ENCODE measurements around the gene KRT23.

Gene KRT23

DNA sequence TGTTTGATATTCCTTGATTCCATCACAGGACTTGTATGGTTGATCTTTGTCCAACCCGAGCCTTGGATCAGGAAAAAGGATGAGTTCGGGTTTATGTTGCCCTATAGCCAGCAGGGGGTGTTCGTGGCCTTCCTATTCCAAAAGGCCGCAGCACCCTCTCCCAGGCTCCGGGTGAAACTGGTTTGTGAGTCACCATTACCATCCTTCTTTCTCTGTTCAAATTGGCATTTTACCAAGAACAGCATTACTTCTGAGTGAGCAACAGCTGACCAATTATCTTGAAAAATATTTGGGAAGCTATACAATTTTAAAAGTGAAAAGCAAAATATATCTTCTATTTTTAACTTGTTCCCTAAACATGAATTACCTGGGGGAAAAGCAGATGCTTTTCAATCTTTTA lies 28.1 kb downstream of the KRT23 start:
- H3K9me3 ChIP-seq (replicated peaks; ENCODE audit: low read length), result no peaks in the 10 kb centered on the region
- no peak overlapping the region for H3K4me3 ChIP-seq (ENCODE audit: low read length)
- H3K4me1 ChIP-seq (ENCODE audit: control insufficient read depth, insufficient read depth, low read length), result peaks cover 51% of the 10 kb centered on the region
- peak overlapping the region; percentile 47 for H3K4me2 ChIP-seq (ENCODE audit: low read length)
- H3K27me3 ChIP-seq (ENCODE audit: control insufficient read depth, insufficient read depth, low read length), result no peaks in the 10 kb centered on the region
- peak overlapping the region; percentile 84 for H3K9ac ChIP-seq (ENCODE audit: low read depth, low read length)
- H3K36me3 ChIP-seq (ENCODE audit: insufficient read depth, low read length), result no peaks in the 10 kb centered on the region

GRCh38 chr17:40906613-40907012 lies 30.8 kb downstream of the KRT23 start:
- peaks cover 55% of the 10 kb centered on the region for H3K4me1 ChIP-seq (ENCODE audit: control insufficient read depth, insufficient read depth, low read length)
- no peak overlapping the region for H3K4me2 ChIP-seq (ENCODE audit: low read length)
- H3K4me3 ChIP-seq (ENCODE audit: low read length), result no peak overlapping the region
- no peaks in the 10 kb centered on the region for H3K9me3 ChIP-seq (replicated peaks; ENCODE audit: low read length)
- no peak overlapping the region for H3K9ac ChIP-seq (ENCODE audit: low read depth, low read length)
- no peaks in the 10 kb centered on the region for H3K36me3 ChIP-seq (ENCODE audit: insufficient read depth, low read length)
- no peaks in the 10 kb centered on the region for H3K27me3 ChIP-seq (ENCODE audit: control insufficient read depth, insufficient read depth, low read length)

- Histone ChIP-seq H3K27me3 (ENCODE audit: control insufficient read depth, insufficient read depth, low read length) (no peaks in the 10 kb centered on the region), H3K9me3 (replicated peaks; ENCODE audit: low read length) (no peaks in the 10 kb centered on the region), H3K36me3 (ENCODE audit: insufficient read depth, low read length) (no peaks in the 10 kb centered on the region), H3K9ac (ENCODE audit: low read depth, low read length) (no peak overlapping the region), H3K4me3 (ENCODE audit: low read length) (no peak overlapping the region), H3K4me1 (ENCODE audit: control insufficient read depth, insufficient read depth, low read length) (peaks cover 45% of the 10 kb centered on the region), H3K4me2 (ENCODE audit: low read length) (no peak overlapping the region)
These were observed 32.1 kb downstream of the KRT23 start for GRCh38 chr17:40905370-40905769.

GRCh38 chr17:40903129-40903847 lies 34.2 kb downstream of the KRT23 start:
- Histone ChIP-seq H3K27me3 (ENCODE audit: control insufficient read depth, insufficient read depth, low read length) (no peaks in the 10 kb centered on the region), H3K4me1 (ENCODE audit: control insufficient read depth, insufficient read depth, low read length) (peaks cover 29% of the 10 kb centered on the region), H3K4me3 (ENCODE audit: low read length) (peak overlapping the region; percentile 31), H3K36me3 (ENCODE audit: insufficient read depth, low read length) (no peaks in the 10 kb centered on the region), H3K9me3 (replicated peaks; ENCODE audit: low read length) (no peaks in the 10 kb centered on the region), H3K9ac (ENCODE audit: low read depth, low read length) (peak overlapping the region; percentile 55), H3K4me2 (ENCODE audit: low read length) (peak overlapping the region; percentile 73)

- Histone ChIP-seq H3K36me3 (ENCODE audit: insufficient read depth, low read length) (no peaks in the 10 kb centered on the region), H3K9me3 (replicated peaks; ENCODE audit: low read length) (no peaks in the 10 kb centered on the region), H3K4me1 (ENCODE audit: control insufficient read depth, insufficient read depth, low read length) (peaks cover 26% of the 10 kb centered on the region), H3K4me2 (ENCODE audit: low read length) (peak overlapping the region; percentile 73), H3K4me3 (ENCODE audit: low read length) (peak overlapping the region; percentile 41), H3K27me3 (ENCODE audit: control insufficient read depth, insufficient read depth, low read length) (no peaks in the 10 kb centered on the region), H3K9ac (ENCODE audit: low read depth, low read length) (peak overlapping the region; percentile 55)
These were observed 34.9 kb downstream of the KRT23 start for GRCh38 chr17:40902498-40902897.

DNA sequence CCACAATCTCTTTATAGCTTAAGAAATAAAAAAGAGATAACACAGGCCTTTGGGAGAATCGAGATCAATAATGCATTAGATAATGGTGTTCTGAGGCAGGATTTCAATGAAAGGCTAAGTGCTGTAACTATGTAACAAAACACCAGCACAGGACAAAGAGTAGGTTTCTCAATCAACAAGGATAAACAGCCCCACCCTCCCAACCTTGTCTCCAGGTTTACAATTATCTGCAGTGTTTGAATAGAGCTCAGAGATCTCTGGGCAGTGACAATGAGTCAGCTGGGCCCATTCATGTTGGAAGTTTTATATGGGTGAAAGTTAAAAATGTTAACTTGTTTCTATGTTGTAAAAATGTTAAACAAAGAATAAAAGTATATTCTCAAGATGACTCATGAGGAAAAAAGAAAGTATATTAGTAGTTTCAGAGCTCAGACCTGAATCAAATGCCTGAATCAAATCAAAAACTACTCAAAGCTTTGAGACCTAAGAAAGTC lies 35.4 kb downstream of the KRT23 start:
- Histone ChIP-seq H3K9ac (ENCODE audit: low read depth, low read length) (peak overlapping the region; percentile 55), H3K9me3 (replicated peaks; ENCODE audit: low read length) (no peaks in the 10 kb centered on the region), H3K4me2 (ENCODE audit: low read length) (peak overlapping the region; percentile 73), H3K27me3 (ENCODE audit: control insufficient read depth, insufficient read depth, low read length) (no peaks in the 10 kb centered on the region), H3K36me3 (ENCODE audit: insufficient read depth, low read length) (no peaks in the 10 kb centered on the region), H3K4me3 (ENCODE audit: low read length) (peak overlapping the region; percentile 41), H3K4me1 (ENCODE audit: control insufficient read depth, insufficient read depth, low read length) (peaks cover 26% of the 10 kb centered on the region)

DNA sequence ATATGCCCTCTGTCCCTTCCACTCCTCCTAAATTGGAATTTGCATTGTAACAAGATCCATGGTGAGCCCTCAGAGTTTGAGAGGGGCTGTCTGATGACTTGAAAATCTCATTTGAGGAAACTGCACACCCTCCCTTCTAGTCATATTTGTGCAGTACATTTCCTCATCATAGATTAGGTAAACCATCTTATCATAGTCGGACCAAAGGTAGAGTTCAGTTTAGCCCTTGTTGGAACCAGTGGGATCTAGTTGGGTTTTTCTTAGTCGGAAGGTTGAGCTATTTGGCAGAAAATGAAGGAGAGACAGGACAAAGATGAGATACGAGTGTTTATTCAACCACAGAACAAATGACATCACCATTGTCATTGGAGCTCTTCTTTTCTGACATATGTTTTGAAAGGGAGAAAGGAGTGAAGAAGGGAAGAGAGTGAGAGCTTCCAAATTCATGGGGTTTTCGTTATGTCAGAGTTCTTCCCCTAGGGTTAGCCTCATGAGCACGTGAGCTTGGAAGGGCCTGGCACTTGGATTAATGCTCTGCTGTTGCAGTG lies 36.6 kb downstream of the KRT23 start:
- H3K36me3 ChIP-seq (ENCODE audit: insufficient read depth, low read length), result no peaks in the 10 kb centered on the region

GRCh38 chr17:40896916-40897455 lies 40.5 kb downstream of the KRT23 start:
- H3K4me2 ChIP-seq (ENCODE audit: low read length), result no peak overlapping the region
- peaks cover 30% of the 10 kb centered on the region for H3K27me3 ChIP-seq (ENCODE audit: control insufficient read depth, insufficient read depth, low read length)
- no peaks in the 10 kb centered on the region for H3K9me3 ChIP-seq (replicated peaks; ENCODE audit: low read length)
- no peaks in the 10 kb centered on the region for H3K36me3 ChIP-seq (ENCODE audit: insufficient read depth, low read length)
- peaks cover 3% of the 10 kb centered on the region for H3K4me1 ChIP-seq (ENCODE audit: control insufficient read depth, insufficient read depth, low read length)
- no peak overlapping the region for H3K4me3 ChIP-seq (ENCODE audit: low read length)
- no peak overlapping the region for H3K9ac ChIP-seq (ENCODE audit: low read depth, low read length)

More for the DNA sequence above, 36.6 kb downstream of the KRT23 start:
- H3K4me1 ChIP-seq (ENCODE audit: control insufficient read depth, insufficient read depth, low read length), result peaks cover 26% of the 10 kb centered on the region
- no peaks in the 10 kb centered on the region for H3K9me3 ChIP-seq (replicated peaks; ENCODE audit: low read length)
- H3K9ac ChIP-seq (ENCODE audit: low read depth, low read length), result no peak overlapping the region
- H3K4me2 ChIP-seq (ENCODE audit: low read length), result no peak overlapping the region
- no peak overlapping the region for H3K4me3 ChIP-seq (ENCODE audit: low read length)
- peaks cover 6% of the 10 kb centered on the region for H3K27me3 ChIP-seq (ENCODE audit: control insufficient read depth, insufficient read depth, low read length)

GRCh38 chr17:40895106-40895730 lies 42.2 kb downstream of the KRT23 start:
- Histone ChIP-seq H3K36me3 (ENCODE audit: insufficient read depth, low read length) (no peaks in the 10 kb centered on the region), H3K4me3 (ENCODE audit: low read length) (no peak overlapping the region), H3K4me1 (ENCODE audit: control insufficient read depth, insufficient read depth, low read length) (no peaks in the 10 kb centered on the region), H3K9ac (ENCODE audit: low read depth, low read length) (no peak overlapping the region), H3K27me3 (ENCODE audit: control insufficient read depth, insufficient read depth, low read length) (peaks cover 40% of the 10 kb centered on the region), H3K9me3 (replicated peaks; ENCODE audit: low read length) (no peaks in the 10 kb centered on the region), H3K4me2 (ENCODE audit: low read length) (no peak overlapping the region)

DNA sequence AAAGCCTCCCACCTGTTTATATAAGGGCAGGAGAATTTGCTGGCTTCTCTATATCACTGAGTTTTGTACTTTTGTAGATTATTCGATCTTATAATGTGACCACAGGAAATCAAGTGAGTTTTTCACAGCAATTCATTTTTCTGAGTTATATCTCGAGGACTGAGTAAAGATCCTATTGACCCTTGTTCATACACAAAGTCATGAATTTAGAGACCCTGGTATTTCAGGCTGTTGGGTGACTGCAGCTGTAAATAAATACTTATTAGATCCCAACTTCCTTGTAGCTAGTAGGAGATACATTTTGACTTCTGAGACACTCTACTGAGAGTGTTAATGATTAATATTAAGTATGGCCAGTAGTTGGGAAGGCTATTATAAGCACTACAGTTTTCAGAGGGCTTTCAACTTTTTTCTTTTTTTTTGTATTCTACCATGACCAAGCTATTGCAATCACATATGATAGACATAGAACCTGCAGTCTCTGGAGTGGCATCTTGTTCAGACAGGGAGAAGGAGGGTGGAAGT lies 49.2 kb downstream of the KRT23 start:
- Histone ChIP-seq H3K4me3 (ENCODE audit: low read length) (no peak overlapping the region), H3K4me2 (ENCODE audit: low read length) (no peak overlapping the region), H3K36me3 (ENCODE audit: insufficient read depth, low read length) (no peaks in the 10 kb centered on the region), H3K4me1 (ENCODE audit: control insufficient read depth, insufficient read depth, low read length) (no peaks in the 10 kb centered on the region), H3K9ac (ENCODE audit: low read depth, low read length) (no peak overlapping the region), H3K9me3 (replicated peaks; ENCODE audit: low read length) (no peaks in the 10 kb centered on the region), H3K27me3 (ENCODE audit: control insufficient read depth, insufficient read depth, low read length) (peaks cover 56% of the 10 kb centered on the region)

DNA sequence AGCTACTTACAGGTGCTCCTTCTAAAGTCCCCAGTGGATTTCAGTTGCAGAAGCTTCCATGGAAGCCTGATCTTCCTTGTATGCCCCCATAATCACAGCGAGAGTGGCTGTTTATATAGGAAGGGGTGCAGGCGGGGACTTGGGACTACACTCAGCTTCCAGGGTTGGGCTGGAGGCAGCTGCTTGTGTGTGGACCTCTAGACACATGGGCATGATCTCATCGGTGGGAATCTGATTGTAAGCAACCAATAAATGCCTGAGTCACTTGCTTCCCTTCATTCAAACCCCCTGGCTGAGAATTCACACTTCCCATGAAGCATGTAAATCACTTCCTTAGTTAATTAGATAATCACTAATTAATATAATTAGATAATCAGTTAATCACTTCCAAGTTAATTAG lies 51.4 kb downstream of the KRT23 start:
- no peaks in the 10 kb centered on the region for H3K9me3 ChIP-seq (replicated peaks; ENCODE audit: low read length)
- H3K27me3 ChIP-seq (ENCODE audit: control insufficient read depth, insufficient read depth, low read length), result peaks cover 45% of the 10 kb centered on the region
- no peaks in the 10 kb centered on the region for H3K36me3 ChIP-seq (ENCODE audit: insufficient read depth, low read length)
- H3K4me2 ChIP-seq (ENCODE audit: low read length), result no peak overlapping the region
- H3K9ac ChIP-seq (ENCODE audit: low read depth, low read length), result no peak overlapping the region
- H3K4me1 ChIP-seq (ENCODE audit: control insufficient read depth, insufficient read depth, low read length), result no peaks in the 10 kb centered on the region
- H3K4me3 ChIP-seq (ENCODE audit: low read length), result no peak overlapping the region

Measured in skeletal muscle satellite cell (primary cell).